ENCODE results near the gene CLN3. TPM values are rescaled to one million over a fixed set of nuclear protein-coding genes. Genes with fewer than 3 reads are reported as not detected.

Gene CLN3
- total and polyA plus RNA-seq, 2 experiments from 2014 or later: 18.1 to 31.4 TPM

DNA sequence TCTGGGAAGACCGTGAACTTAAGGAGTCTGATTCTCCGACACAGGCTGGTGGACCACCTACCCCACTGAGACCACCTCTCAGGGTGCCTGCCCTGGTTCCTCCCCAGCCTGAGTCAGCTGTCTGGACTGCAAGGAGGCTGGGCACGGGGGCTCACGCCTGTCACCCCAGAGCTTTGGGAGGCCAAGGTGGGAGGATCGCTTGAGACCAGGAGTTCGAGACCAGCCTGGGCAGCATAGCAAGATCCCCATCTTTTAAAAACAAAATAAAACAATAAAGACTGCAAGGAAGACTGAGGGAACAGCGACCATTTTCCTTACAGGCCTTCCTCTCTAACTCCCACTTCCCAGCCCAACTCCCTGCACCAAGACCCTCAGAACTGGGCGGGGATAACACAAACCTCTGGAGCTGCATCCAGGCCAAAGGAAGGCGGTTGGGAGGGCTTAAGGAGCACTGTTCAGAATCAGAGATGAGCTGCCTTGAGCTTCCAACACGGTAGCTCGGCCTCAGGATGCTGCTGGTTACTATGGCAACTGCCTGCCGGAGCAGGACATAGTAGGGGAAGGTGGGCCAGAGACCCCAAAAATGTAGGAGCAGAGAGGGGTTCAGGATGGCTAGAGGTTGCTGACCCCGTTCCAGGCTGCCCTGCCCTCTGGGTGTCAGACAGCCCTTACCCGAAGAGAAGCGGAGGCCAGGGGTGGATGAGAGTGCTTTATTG is 7.0 kb upstream of the CLN3 start:
- Mint-ChIP-seq H3K27ac (no peak overlapping the region), H3K4me3 (no peak overlapping the region), H3K9me3 (no peaks in the 10 kb centered on the region), H3K36me3 (ENCODE audit: low read depth) (no peaks in the 10 kb centered on the region), H3K27me3 (ENCODE audit: insufficient read depth, low read depth, poor library complexity) (peaks cover 15% of the 10 kb centered on the region), H3K4me1 (no peaks in the 10 kb centered on the region)
- H3K4me3 ChIP-seq: no peak overlapping the region
- no peak for TF ChIP-seq STAT1 (IDR thresholded peaks at IDR 0.05; ENCODE audit: unreplicated experiment)
- TF ChIP-seq, protein P1, sequence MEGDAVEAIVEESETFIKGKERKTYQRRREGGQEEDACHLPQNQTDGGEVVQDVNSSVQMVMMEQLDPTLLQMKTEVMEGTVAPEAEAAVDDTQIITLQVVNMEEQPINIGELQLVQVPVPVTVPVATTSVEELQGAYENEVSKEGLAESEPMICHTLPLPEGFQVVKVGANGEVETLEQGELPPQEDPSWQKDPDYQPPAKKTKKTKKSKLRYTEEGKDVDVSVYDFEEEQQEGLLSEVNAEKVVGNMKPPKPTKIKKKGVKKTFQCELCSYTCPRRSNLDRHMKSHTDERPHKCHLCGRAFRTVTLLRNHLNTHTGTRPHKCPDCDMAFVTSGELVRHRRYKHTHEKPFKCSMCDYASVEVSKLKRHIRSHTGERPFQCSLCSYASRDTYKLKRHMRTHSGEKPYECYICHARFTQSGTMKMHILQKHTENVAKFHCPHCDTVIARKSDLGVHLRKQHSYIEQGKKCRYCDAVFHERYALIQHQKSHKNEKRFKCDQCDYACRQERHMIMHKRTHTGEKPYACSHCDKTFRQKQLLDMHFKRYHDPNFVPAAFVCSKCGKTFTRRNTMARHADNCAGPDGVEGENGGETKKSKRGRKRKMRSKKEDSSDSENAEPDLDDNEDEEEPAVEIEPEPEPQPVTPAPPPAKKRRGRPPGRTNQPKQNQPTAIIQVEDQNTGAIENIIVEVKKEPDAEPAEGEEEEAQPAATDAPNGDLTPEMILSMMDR (conservative IDR thresholded peaks at IDR 0.05; ENCODE audit: low read depth in 2 of 2): no peak
- TF ChIP-seq NANOG (IDR thresholded peaks at IDR 0.05; ENCODE audit: borderline replicate concordance): no peak
- H3K79me2 ChIP-seq (replicated peaks; ENCODE audit: insufficient read depth): no peaks in the 10 kb centered on the region
- no peaks in the 10 kb centered on the region for H3F3A ChIP-seq (replicated peaks; ENCODE audit: low read depth)
- no peaks in the 10 kb centered on the region for H4K20me1 ChIP-seq (replicated peaks; ENCODE audit: insufficient read depth)
- H3K9me2 ChIP-seq (ENCODE audit: insufficient read depth): peaks cover 6% of the 10 kb centered on the region; the same call in 1 of the 2 replicates
- H3K4me1 ChIP-seq (ENCODE audit: insufficient read depth): no peaks in the 10 kb centered on the region
- no peaks in the 10 kb centered on the region for H3K27me3 ChIP-seq (ENCODE audit: insufficient read depth)
- H3K27ac ChIP-seq (ENCODE audit: low read depth): no peak overlapping the region
- DNase-seq (ENCODE audit: low spot score): no peak
- H2AFZ ChIP-seq: no peak overlapping the region
- no peaks in the 10 kb centered on the region for H3K36me3 ChIP-seq (ENCODE audit: insufficient read depth)
- H3K4me2 ChIP-seq: no peak overlapping the region
- ATAC-seq: no peak

DNA sequence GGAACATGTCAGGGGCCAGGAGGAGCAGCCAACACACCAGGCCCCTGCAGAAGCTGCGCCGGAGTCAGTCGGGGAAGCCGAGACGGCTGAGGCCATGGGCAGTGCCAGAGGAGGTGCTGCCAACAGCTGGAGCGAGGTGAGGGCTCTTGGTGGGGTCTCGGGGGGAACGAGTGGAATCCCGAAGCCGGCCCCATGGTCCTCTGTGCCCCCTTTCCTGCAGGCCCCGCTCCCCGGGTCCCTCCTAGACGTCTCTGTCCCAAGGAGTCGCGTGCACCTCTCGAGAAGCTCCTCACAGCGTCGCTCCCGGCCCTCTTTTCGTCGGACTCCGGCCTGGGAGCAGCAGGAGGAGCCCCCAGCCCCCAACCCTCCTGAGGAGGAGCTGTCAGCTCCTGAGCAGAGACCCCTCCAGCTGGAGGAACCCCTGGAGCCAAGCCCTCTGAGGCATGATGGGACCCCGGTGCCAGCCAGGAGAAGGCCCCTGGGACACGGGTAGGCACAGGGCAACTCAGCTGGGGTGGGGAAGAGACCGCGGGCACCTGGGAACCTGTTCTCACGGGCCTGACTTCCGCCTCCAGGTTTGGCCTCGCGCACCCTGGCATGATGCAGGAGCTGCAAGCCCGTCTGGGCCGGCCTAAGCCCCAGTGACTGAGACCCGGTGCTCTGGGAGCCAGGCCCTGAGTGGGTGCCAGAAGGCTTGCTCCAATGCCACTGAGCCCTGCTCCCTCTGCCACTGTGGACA is 6.2 kb upstream of the CLN3 start:
- H3K27ac Mint-ChIP-seq: no peak overlapping the region
- ATAC-seq (no peak), DNase-seq (ENCODE audit: low spot score) (no peak)
- Histone ChIP-seq H3F3A (replicated peaks; ENCODE audit: low read depth) (no peaks in the 10 kb centered on the region), H3K27me3 (ENCODE audit: insufficient read depth) (no peaks in the 10 kb centered on the region), H3K9me2 (ENCODE audit: insufficient read depth) (peaks cover 6% of the 10 kb centered on the region; the same call in 1 of the 2 replicates), H3K79me2 (replicated peaks; ENCODE audit: insufficient read depth) (no peaks in the 10 kb centered on the region), H3K36me3 (ENCODE audit: insufficient read depth) (no peaks in the 10 kb centered on the region), H4K20me1 (replicated peaks; ENCODE audit: insufficient read depth) (no peaks in the 10 kb centered on the region), H2AFZ (no peak overlapping the region; the same call in 1 of the 2 replicates), H3K27ac (ENCODE audit: low read depth) (no peak overlapping the region), H3K4me3 (no peak overlapping the region), H3K4me1 (ENCODE audit: insufficient read depth) (no peaks in the 10 kb centered on the region), H3K4me2 (no peak overlapping the region)
- H3K27me3 Mint-ChIP-seq (ENCODE audit: insufficient read depth, low read depth, poor library complexity): peaks cover 15% of the 10 kb centered on the region
- H3K9me3 Mint-ChIP-seq: no peaks in the 10 kb centered on the region
- no peaks in the 10 kb centered on the region for H3K4me1 Mint-ChIP-seq
- H3K36me3 Mint-ChIP-seq (ENCODE audit: low read depth): no peaks in the 10 kb centered on the region
- H3K4me3 Mint-ChIP-seq: no peak overlapping the region
- TF ChIP-seq, protein P2, sequence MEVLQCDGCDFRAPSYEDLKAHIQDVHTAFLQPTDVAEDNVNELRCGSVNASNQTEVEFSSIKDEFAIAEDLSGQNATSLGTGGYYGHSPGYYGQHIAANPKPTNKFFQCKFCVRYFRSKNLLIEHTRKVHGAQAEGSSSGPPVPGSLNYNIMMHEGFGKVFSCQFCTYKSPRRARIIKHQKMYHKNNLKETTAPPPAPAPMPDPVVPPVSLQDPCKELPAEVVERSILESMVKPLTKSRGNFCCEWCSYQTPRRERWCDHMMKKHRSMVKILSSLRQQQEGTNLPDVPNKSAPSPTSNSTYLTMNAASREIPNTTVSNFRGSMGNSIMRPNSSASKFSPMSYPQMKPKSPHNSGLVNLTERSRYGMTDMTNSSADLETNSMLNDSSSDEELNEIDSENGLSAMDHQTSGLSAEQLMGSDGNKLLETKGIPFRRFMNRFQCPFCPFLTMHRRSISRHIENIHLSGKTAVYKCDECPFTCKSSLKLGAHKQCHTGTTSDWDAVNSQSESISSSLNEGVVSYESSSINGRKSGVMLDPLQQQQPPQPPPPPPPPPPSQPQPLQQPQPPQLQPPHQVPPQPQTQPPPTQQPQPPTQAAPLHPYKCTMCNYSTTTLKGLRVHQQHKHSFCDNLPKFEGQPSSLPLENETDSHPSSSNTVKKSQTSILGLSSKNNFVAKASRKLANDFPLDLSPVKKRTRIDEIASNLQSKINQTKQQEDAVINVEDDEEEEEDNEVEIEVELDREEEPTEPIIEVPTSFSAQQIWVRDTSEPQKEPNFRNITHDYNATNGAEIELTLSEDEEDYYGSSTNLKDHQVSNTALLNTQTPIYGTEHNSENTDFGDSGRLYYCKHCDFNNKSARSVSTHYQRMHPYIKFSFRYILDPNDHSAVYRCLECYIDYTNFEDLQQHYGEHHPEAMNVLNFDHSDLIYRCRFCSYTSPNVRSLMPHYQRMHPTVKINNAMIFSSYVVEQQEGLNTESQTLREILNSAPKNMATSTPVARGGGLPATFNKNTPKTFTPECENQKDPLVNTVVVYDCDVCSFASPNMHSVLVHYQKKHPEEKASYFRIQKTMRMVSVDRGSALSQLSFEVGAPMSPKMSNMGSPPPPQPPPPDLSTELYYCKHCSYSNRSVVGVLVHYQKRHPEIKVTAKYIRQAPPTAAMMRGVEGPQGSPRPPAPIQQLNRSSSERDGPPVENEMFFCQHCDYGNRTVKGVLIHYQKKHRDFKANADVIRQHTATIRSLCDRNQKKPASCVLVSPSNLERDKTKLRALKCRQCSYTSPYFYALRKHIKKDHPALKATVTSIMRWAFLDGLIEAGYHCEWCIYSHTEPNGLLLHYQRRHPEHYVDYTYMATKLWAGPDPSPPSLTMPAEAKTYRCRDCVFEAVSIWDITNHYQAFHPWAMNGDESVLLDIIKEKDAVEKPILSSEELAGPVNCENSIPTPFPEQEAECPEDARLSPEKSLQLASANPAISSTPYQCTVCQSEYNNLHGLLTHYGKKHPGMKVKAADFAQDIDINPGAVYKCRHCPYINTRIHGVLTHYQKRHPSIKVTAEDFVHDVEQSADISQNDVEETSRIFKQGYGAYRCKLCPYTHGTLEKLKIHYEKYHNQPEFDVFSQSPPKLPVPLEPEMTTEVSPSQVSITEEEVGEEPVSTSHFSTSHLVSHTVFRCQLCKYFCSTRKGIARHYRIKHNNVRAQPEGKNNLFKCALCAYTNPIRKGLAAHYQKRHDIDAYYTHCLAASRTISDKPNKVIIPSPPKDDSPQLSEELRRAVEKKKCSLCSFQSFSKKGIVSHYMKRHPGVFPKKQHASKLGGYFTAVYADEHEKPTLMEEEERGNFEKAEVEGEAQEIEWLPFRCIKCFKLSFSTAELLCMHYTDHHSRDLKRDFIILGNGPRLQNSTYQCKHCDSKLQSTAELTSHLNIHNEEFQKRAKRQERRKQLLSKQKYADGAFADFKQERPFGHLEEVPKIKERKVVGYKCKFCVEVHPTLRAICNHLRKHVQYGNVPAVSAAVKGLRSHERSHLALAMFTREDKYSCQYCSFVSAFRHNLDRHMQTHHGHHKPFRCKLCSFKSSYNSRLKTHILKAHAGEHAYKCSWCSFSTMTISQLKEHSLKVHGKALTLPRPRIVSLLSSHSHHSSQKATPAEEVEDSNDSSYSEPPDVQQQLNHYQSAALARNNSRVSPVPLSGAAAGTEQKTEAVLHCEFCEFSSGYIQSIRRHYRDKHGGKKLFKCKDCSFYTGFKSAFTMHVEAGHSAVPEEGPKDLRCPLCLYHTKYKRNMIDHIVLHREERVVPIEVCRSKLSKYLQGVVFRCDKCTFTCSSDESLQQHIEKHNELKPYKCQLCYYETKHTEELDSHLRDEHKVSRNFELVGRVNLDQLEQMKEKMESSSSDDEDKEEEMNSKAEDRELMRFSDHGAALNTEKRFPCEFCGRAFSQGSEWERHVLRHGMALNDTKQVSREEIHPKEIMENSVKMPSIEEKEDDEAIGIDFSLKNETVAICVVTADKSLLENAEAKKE (CRISPR knock-in tag; IDR thresholded peaks at IDR 0.05): no peak
- TF ChIP-seq, protein P1 (conservative IDR thresholded peaks at IDR 0.05; ENCODE audit: low read depth in 2 of 2): no peak

All from GM23338 (cell line).